GM23338 (cell line): ENCODE measurements around the gene WSCD2.

ENCODE experiments used
- CREB1 ChIP-seq: fragments of 250-450 bp; sonication (Bioruptor Pico); IDR thresholded peaks from 2 replicates; pipeline ENCODE4 v1.5.0; 2020; ENCODE audit warnings: low read depth, mild to moderate bottlenecking, moderate library complexity
- EZH2 ChIP-seq: fragments of 200-600 bp; sonication (generic); IDR thresholded peaks from one replicate; pipeline ENCODE4 v1.8.0; 2017; ENCODE audit warnings: antibody characterized with exemption, mild to moderate bottlenecking, low read depth; ENCODE audit not compliant: unreplicated experiment
- EZH2phosphoT487 ChIP-seq: fragments of 200-600 bp; sonication (generic); IDR thresholded peaks from one replicate; pipeline ENCODE4 v1.8.1; 2018; ENCODE audit warnings: antibody characterized with exemption; ENCODE audit not compliant: unreplicated experiment
- POLR2AphosphoS5 ChIP-seq: IDR thresholded peaks from 2 replicates; pipeline ENCODE4 v1.6.1; 2016; ENCODE audit warnings: antibody characterized with exemption, low read depth
- ZNF114 ChIP-seq: fragments of 250-450 bp; sonication (Bioruptor Pico); IDR thresholded peaks from 2 replicates; pipeline ENCODE4 v1.5.0; 2020; ENCODE audit warnings: mild to moderate bottlenecking, moderate library complexity
- TF ChIP-seq, protein P1 (sequence below), 2 experiments: fragments of 200-600 bp in 1 of 2; sonication (generic) in 1 of 2; conservative IDR thresholded peaks; 2 replicates each; pipeline versions ENCODE4 v1.5.1 to v1.6.1; 2016 to 2017; ENCODE audit warnings: antibody characterized with exemption in 2 of 2, low read depth in 2 of 2, mild to moderate bottlenecking in 2 of 2, moderate library complexity in 1 of 2
- TF ChIP-seq, protein P2 (sequence below): IDR thresholded peaks from one replicate; pipeline ENCODE4 v1.6.1; 2018; ENCODE audit warnings: antibody characterized with exemption; ENCODE audit not compliant: unreplicated experiment
- TF ChIP-seq, protein P3 (sequence below): IDR thresholded peaks from 2 replicates; pipeline ENCODE4 v1.6.1; 2016; ENCODE audit warnings: antibody characterized with exemption

DNA sequence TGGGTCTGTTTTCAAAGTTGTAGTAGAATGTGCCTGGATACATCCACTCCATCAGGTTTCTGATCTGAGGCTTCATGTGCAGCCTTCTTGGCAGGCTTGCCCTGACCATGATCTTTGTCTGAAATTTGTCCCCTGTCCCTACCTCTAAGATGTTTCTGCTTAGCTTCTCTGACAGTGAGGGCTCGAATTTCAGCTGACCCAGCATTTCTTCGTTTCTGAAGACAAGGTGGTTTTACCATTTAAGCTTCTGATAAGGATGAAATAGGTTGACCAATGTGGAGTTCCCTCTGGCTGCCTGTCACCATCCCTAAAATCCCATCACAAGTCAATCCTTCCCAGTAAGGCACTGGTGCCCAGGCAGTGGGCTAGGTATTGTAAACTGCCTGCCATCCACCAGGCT lies 153.1 kb downstream of the WSCD2 start:
- TF ChIP-seq, protein P1, sequence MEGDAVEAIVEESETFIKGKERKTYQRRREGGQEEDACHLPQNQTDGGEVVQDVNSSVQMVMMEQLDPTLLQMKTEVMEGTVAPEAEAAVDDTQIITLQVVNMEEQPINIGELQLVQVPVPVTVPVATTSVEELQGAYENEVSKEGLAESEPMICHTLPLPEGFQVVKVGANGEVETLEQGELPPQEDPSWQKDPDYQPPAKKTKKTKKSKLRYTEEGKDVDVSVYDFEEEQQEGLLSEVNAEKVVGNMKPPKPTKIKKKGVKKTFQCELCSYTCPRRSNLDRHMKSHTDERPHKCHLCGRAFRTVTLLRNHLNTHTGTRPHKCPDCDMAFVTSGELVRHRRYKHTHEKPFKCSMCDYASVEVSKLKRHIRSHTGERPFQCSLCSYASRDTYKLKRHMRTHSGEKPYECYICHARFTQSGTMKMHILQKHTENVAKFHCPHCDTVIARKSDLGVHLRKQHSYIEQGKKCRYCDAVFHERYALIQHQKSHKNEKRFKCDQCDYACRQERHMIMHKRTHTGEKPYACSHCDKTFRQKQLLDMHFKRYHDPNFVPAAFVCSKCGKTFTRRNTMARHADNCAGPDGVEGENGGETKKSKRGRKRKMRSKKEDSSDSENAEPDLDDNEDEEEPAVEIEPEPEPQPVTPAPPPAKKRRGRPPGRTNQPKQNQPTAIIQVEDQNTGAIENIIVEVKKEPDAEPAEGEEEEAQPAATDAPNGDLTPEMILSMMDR (conservative IDR thresholded peaks at IDR 0.05; ENCODE audit: low read depth in 2 of 2), result no peak
- TF ChIP-seq EZH2phosphoT487 (no peak), EZH2 (no peak), POLR2AphosphoS5 (no peak), CREB1 (CRISPR knock-in tag) (no peak), ZNF114 (CRISPR knock-in tag) (no peak)
- TF ChIP-seq, protein P2, sequence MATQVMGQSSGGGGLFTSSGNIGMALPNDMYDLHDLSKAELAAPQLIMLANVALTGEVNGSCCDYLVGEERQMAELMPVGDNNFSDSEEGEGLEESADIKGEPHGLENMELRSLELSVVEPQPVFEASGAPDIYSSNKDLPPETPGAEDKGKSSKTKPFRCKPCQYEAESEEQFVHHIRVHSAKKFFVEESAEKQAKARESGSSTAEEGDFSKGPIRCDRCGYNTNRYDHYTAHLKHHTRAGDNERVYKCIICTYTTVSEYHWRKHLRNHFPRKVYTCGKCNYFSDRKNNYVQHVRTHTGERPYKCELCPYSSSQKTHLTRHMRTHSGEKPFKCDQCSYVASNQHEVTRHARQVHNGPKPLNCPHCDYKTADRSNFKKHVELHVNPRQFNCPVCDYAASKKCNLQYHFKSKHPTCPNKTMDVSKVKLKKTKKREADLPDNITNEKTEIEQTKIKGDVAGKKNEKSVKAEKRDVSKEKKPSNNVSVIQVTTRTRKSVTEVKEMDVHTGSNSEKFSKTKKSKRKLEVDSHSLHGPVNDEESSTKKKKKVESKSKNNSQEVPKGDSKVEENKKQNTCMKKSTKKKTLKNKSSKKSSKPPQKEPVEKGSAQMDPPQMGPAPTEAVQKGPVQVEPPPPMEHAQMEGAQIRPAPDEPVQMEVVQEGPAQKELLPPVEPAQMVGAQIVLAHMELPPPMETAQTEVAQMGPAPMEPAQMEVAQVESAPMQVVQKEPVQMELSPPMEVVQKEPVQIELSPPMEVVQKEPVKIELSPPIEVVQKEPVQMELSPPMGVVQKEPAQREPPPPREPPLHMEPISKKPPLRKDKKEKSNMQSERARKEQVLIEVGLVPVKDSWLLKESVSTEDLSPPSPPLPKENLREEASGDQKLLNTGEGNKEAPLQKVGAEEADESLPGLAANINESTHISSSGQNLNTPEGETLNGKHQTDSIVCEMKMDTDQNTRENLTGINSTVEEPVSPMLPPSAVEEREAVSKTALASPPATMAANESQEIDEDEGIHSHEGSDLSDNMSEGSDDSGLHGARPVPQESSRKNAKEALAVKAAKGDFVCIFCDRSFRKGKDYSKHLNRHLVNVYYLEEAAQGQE, result no peak
- TF ChIP-seq, protein P3, sequence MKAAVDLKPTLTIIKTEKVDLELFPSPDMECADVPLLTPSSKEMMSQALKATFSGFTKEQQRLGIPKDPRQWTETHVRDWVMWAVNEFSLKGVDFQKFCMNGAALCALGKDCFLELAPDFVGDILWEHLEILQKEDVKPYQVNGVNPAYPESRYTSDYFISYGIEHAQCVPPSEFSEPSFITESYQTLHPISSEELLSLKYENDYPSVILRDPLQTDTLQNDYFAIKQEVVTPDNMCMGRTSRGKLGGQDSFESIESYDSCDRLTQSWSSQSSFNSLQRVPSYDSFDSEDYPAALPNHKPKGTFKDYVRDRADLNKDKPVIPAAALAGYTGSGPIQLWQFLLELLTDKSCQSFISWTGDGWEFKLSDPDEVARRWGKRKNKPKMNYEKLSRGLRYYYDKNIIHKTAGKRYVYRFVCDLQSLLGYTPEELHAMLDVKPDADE, result no peak
